Mammary epithelial cell (primary cell): Measurements from ENCODE around the gene CHCHD10.

ENCODE experiments used
- CTCF ChIP-seq, 2 donors: IDR thresholded peaks in 1 of 2; conservative IDR thresholded peaks in 1 of 2; 2 replicates each; pipeline ENCODE4 v1.5.1; 2011 to 2012; ENCODE audit warnings: inconsistent platforms in 2 of 2, low read length in 2 of 2, mild to moderate bottlenecking in 2 of 2, control low read depth in 1 of 2, low read depth in 1 of 2; ENCODE audit not compliant: insufficient read depth in 1 of 2; ENCODE audit errors: extremely low read depth in 1 of 2
- EZH2 ChIP-seq: IDR thresholded peaks from 2 replicates; pipeline ENCODE4 v1.6.1; 2012; ENCODE audit warnings: low read length, inconsistent platforms, borderline replicate concordance

GRCh38 chr22:23781065-23781464 lies 13.3 kb upstream of the CHCHD10 start:
- TF ChIP-seq CTCF (conservative IDR thresholded peaks at IDR 0.05 in 1 of 2, IDR thresholded peaks at IDR 0.05 in 1 of 2; ENCODE audit: extremely low read depth in 1 of 2, insufficient read depth in 1 of 2, low read depth in 1 of 2, low read length in 2 of 2) (no peak), EZH2 (no peak)
